Gastroesophageal sphincter (tissue), 4 donors: ENCODE data around the gene WDR59. TPM values are rescaled to one million over a fixed set of nuclear protein-coding genes. Genes with fewer than 3 reads are reported as not detected.
A peak's percentile ranks its signal among the peaks of the same experiment; 100 is the strongest.

ENCODE experiments used
- ATAC-seq: fragments of 150-250 bp; one replicate; pipeline ENCODE4 v1.9.1; 2016; ENCODE audit warnings: mild to moderate bottlenecking, moderate library complexity
- H3K27ac ChIP-seq, 4 donors: fragments of 200-600 bp; sonication (generic) in 3 of 4; 1 replicate in 3 of 4; 2 replicates in 1 of 4; pipeline ENCODE4 v1.5.1; 2016 to 2019
- H3K27me3 ChIP-seq: fragments of 200-600 bp; sonication (generic); one replicate; pipeline ENCODE4 v1.5.1; 2019
- H3K36me3 ChIP-seq, 2 donors: fragments of 200-600 bp; sonication (generic); one replicate each; pipeline ENCODE4 v1.5.1; 2019; ENCODE audit warnings: control low read depth in 1 of 2
- H3K4me1 ChIP-seq, 3 donors: fragments of 200-600 bp; sonication (generic); 1 replicate in 2 of 3; 2 replicates in 1 of 3; pipeline ENCODE4 v1.5.1; 2016 to 2019; ENCODE audit warnings: control low read depth in 2 of 3
- H3K4me3 ChIP-seq, 2 donors: fragments of 200-600 bp; sonication (generic); one replicate each; pipeline ENCODE4 v1.5.1; 2019; ENCODE audit warnings: mild to moderate bottlenecking in 1 of 2, moderate library complexity in 1 of 2
- H3K9me3 ChIP-seq, 3 donors: fragments of 200-600 bp; sonication (generic); one replicate each; pipeline ENCODE4 v1.5.1; 2017 to 2019; ENCODE audit warnings: control low read depth in 2 of 3
- EP300 ChIP-seq: sonication (generic); formaldehyde crosslinking; IDR thresholded peaks from one replicate; pipeline ENCODE4 v1.6.1; 2017; ENCODE audit warnings: antibody characterized with exemption, mild to moderate bottlenecking
- POLR2A ChIP-seq, 2 donors: fragments of 450-650 bp; IDR thresholded peaks; one replicate each; pipeline ENCODE4 v1.6.1; 2017; ENCODE audit warnings: antibody characterized with exemption in 2 of 2, mild to moderate bottlenecking in 2 of 2, moderate library complexity in 1 of 2
- POLR2AphosphoS5 ChIP-seq: sonication (generic); formaldehyde crosslinking; IDR thresholded peaks from one replicate; pipeline ENCODE4 v1.6.1; 2017; ENCODE audit warnings: antibody characterized with exemption
- WGBS, 2 donors: methylation state at CpG; one replicate each; pipeline ENCODE4 v1.1.5; 2018; ENCODE audit warnings: low coverage in 1 of 2; 5-methylcytosine and 5-hydroxymethylcytosine counted together
- total RNA-seq, 4 donors: library from RNA; depleted of rRNA; stranded (reverse); fragments of >200 nt; gene quantifications; one replicate each; pipeline ENCODE4 v1.1.0, GENCODE V29; 2016
- TF ChIP-seq, protein P1 (sequence below), 4 experiments: fragments of 200-600 bp in 2 of 4; fragments of 450-650 bp in 2 of 4; sonication (generic) in 1 of 4; IDR thresholded peaks; one replicate each; pipeline ENCODE4 v1.5.1; 2017 to 2019; ENCODE audit warnings: antibody characterized with exemption in 4 of 4, mild to moderate bottlenecking in 2 of 4, moderate library complexity in 2 of 4

WDR59 gene
- total RNA-seq: 10 to 100 TPM; 18.4 to 31.3 (median 21.4) TPM

DNA sequence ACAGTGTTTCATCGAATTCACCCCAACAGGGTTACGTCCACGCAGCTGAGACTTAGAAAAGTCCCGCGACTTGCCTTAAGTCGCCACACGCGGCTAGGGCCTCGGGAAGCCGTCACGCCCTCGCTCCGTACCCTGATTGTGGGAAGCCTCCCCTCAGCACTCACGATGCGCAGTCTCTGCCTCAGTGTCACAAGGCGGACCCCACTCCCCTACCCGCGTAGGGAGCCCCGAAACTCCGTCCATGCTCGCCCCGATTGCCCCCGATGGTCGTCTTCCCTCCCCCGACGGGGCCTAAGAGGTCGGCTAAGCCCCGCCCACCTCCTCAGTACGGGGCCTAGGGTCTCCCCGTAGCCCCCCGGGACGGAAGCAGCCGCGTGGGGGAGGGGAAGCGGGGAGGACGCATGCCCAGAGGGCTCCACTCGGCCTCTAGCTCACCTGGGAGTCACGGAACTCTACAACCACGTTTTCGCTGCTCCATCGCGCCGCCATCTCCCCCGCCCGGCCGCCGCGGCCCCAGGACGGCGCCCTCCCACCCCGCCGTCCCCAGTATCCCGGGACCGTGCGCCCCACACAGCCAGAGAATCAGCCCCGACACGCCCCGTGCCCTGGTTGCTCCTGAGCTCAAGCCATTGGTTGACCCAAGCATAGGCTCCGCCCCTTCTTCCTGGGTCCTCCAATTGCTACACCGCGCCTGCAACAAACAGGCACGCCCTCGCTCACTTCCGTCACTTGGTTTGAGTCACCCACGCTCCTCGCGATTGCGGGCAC is at the start of gene WDR59:
Gene WDR59, minus strand, starts transcription at position 595 of the 768 bp plus-strand sequence. Its CDS starts 106 bp downstream, at position 489.
- peak; percentile 100 for ATAC-seq

GRCh38 chr16:75032655-75033054 is 47.7 kb upstream of the WDR59 start:
- no peaks in the 10 kb centered on the region for H3K36me3 ChIP-seq
- H3K9me3 ChIP-seq: no peaks in the 10 kb centered on the region
- no peak for ATAC-seq
- no peak overlapping the region for H3K27ac ChIP-seq
- TF ChIP-seq, protein P1, sequence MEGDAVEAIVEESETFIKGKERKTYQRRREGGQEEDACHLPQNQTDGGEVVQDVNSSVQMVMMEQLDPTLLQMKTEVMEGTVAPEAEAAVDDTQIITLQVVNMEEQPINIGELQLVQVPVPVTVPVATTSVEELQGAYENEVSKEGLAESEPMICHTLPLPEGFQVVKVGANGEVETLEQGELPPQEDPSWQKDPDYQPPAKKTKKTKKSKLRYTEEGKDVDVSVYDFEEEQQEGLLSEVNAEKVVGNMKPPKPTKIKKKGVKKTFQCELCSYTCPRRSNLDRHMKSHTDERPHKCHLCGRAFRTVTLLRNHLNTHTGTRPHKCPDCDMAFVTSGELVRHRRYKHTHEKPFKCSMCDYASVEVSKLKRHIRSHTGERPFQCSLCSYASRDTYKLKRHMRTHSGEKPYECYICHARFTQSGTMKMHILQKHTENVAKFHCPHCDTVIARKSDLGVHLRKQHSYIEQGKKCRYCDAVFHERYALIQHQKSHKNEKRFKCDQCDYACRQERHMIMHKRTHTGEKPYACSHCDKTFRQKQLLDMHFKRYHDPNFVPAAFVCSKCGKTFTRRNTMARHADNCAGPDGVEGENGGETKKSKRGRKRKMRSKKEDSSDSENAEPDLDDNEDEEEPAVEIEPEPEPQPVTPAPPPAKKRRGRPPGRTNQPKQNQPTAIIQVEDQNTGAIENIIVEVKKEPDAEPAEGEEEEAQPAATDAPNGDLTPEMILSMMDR (IDR thresholded peaks at IDR 0.05): no peak
- TF ChIP-seq POLR2A (IDR thresholded peaks at IDR 0.05) (no peak), POLR2AphosphoS5 (no peak), EP300 (no peak)
- H3K4me3 ChIP-seq: no peak overlapping the region
- H3K4me1 ChIP-seq: peaks cover 0 to 8% (median 0%) of the 10 kb centered on the region in 3 donors
- no peaks in the 10 kb centered on the region for H3K27me3 ChIP-seq

More for the DNA sequence above, at the start of gene WDR59:
- H3K27ac ChIP-seq: peak within 1 kb of the TSS; percentile 9 to 89 (median 85)
- WGBS, 2 donors: 0% methylated on average over 5 of the region's 68 CpGs; no CpG with 5 or more reads in 1 of the 2 donors
- no peaks in the 10 kb centered on the region for H3K27me3 ChIP-seq
- peak; percentile 58 for TF ChIP-seq POLR2AphosphoS5
- no peak for TF ChIP-seq EP300
- TF ChIP-seq POLR2A (IDR thresholded peaks at IDR 0.05): peak; percentile 41 to 43
- TF ChIP-seq, protein P1 (IDR thresholded peaks at IDR 0.05): no peak
- H3K4me3 ChIP-seq: peak within 1 kb of the TSS; percentile 72 to 86
- H3K9me3 ChIP-seq: no peaks in the 10 kb centered on the region
- peaks cover 0 to 27% (median 0%) of the 10 kb centered on the region in 3 donors for H3K4me1 ChIP-seq
- H3K36me3 ChIP-seq: no peaks in the 10 kb centered on the region

DNA sequence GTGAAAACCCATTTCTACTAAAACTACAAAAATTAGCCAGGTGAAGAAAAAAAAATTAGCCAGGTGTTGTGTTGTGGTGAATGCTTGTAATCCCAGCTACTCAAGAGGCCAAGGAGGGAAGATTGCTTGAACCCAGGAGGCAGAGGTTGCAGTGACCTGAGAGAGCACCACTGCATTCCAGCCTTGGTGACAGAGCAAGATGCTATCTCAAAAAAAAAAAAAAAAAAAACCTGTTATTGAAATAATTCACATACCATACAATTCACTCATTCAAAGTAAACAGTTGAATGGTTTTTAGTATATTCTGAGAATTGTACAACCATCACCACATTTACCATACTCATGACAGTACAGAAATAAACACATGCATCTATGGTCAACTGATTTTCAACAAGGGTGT is 44.9 kb upstream of the WDR59 start:
- ATAC-seq: no peak
- no peak for TF ChIP-seq POLR2A (IDR thresholded peaks at IDR 0.05)
- TF ChIP-seq, protein P1 (IDR thresholded peaks at IDR 0.05): no peak
- TF ChIP-seq POLR2AphosphoS5: no peak
- TF ChIP-seq EP300: no peak
- H3K27ac ChIP-seq: no peak overlapping the region
- no peak overlapping the region for H3K4me3 ChIP-seq
- H3K4me1 ChIP-seq: peaks cover 10 to 30% (median 22%) of the 10 kb centered on the region in 3 donors
- H3K9me3 ChIP-seq: no peaks in the 10 kb centered on the region
- H3K36me3 ChIP-seq: no peaks in the 10 kb centered on the region
- H3K27me3 ChIP-seq: no peaks in the 10 kb centered on the region

DNA sequence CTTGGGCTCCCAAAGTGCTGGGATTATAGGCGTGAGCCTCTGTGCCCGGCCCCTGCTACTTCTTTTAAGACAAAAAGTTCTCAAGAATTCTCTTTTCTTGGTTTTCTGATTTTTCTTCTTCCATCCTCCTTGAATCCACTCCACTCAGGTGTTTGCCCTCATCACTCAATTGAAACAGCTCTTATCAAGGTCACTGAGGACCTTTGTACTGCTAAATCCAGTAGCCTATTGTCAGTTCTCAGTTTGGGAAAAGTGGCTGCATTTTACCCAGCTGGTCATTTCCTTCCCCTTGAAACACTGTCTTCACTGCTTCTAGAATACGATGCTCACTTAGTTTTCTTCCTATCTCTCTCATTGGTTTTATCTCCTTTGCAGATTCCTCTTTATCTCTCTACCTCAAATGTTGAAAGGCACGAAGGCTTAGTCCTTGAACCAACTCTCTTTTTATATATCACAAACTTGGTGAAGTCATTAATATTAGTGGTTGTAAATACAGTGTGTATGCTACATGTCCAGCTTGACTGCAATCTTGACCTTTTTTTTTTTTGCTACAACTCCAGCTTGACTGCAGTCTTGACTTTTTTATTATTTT is 43.7 kb upstream of the WDR59 start:
- TF ChIP-seq, protein P1 (IDR thresholded peaks at IDR 0.05): no peak
- TF ChIP-seq POLR2AphosphoS5 (no peak), POLR2A (IDR thresholded peaks at IDR 0.05) (no peak), EP300 (no peak)
- H3K4me3 ChIP-seq: no peak overlapping the region
- WGBS, 2 donors: 90% methylated on average over 2 to 4 of the region's 4 CpGs

More for the DNA sequence above, 43.7 kb upstream of the WDR59 start:
- Histone ChIP-seq H3K27ac (no peak overlapping the region), H3K4me1 (peaks cover 10 to 35% (median 22%) of the 10 kb centered on the region in 3 donors), H3K9me3 (no peaks in the 10 kb centered on the region), H3K36me3 (no peaks in the 10 kb centered on the region), H3K27me3 (no peaks in the 10 kb centered on the region)
- no peak for ATAC-seq
